Suprapubic skin (tissue), 4 donors: ENCODE results near the gene MRPL14.

Experiments used
- CTCF ChIP-seq, 2 donors: fragments of 200-600 bp in 1 of 2; fragments of 450-650 bp in 1 of 2; sonication (generic) in 1 of 2; IDR thresholded peaks; one replicate each; pipeline ENCODE4 v1.5.1; 2016 to 2019; ENCODE audit warnings: antibody characterized with exemption in 2 of 2, mild to moderate bottlenecking in 1 of 2, moderate library complexity in 1 of 2
- EP300 ChIP-seq: sonication (generic); formaldehyde crosslinking; IDR thresholded peaks from one replicate; pipeline ENCODE4 v1.6.1; 2017; ENCODE audit warnings: antibody characterized with exemption
- POLR2A ChIP-seq, 2 donors: fragments of 450-650 bp; IDR thresholded peaks; one replicate each; pipeline ENCODE4 v1.6.1; 2017; ENCODE audit warnings: antibody characterized with exemption in 2 of 2, mild to moderate bottlenecking in 2 of 2, moderate library complexity in 2 of 2
- POLR2AphosphoS5 ChIP-seq, 3 donors: sonication (generic); formaldehyde crosslinking; IDR thresholded peaks; one replicate each; pipeline ENCODE4 v1.6.1; 2017; ENCODE audit warnings: antibody characterized with exemption in 3 of 3

GRCh38 chr6:44142835-44143234 lies 15.6 kb upstream of the MRPL14 start:
- TF ChIP-seq CTCF (IDR thresholded peaks at IDR 0.05): no peak
- no peak for TF ChIP-seq EP300
- no peak for TF ChIP-seq POLR2AphosphoS5 (IDR thresholded peaks at IDR 0.05)
- no peak for TF ChIP-seq POLR2A (IDR thresholded peaks at IDR 0.05)
